Measurements from ENCODE around the gene ALX4. TPM values are rescaled to one million over a fixed set of nuclear protein-coding genes. Genes with fewer than 3 reads are reported as not detected.

The ALX4 gene
- total RNA-seq, 3 donors from 2014 or later (not counting 1 experiment from before 2014, with no cell fraction given): not detected

GRCh38 chr11:44264761-44265160, 45.2 kb downstream of the ALX4 start:
- no peak overlapping the region for H3K4me3 Mint-ChIP-seq
- no peaks in the 10 kb centered on the region for H3K27me3 ChIP-seq (ENCODE audit: control insufficient read depth, insufficient read depth, low read length)
- WGBS (ENCODE audit: insufficient coverage): 90% methylated on average over 22 of the region's 22 CpGs
- H3K27ac ChIP-seq (ENCODE audit: low read length): no peak overlapping the region
- H3K9me3 Mint-ChIP-seq: no peaks in the 10 kb centered on the region
- no peak for DNase-seq
- intact Hi-C loops (cut with micrococcal nuclease): no loop called here
- H3K36me3 ChIP-seq (ENCODE audit: control insufficient read depth, insufficient read depth, low read length): no peaks in the 10 kb centered on the region
- no peak for ATAC-seq
- H3K4me1 ChIP-seq (ENCODE audit: control insufficient read depth, insufficient read depth, low read length): no peaks in the 10 kb centered on the region
- no peak overlapping the region for H3K27ac Mint-ChIP-seq
- H3K4me3 ChIP-seq (ENCODE audit: low read length): no peak overlapping the region
- no peaks in the 10 kb centered on the region for H3K9me3 ChIP-seq (ENCODE audit: control insufficient read depth, insufficient read depth, low read length)
- H3K36me3 Mint-ChIP-seq: no peaks in the 10 kb centered on the region
- H3K4me1 Mint-ChIP-seq: peaks cover 0 to 8% of the 10 kb centered on the region in 2 donors
- TF ChIP-seq CTCF (IDR thresholded peaks at IDR 0.05): no peak
- H3K27me3 Mint-ChIP-seq (ENCODE audit: low read depth in 2 of 2): peaks cover 0 to 3% of the 10 kb centered on the region in 2 donors

- intact Hi-C loops (cut with micrococcal nuclease): no loop called here
- ATAC-seq (no peak), DNase-seq (no peak)
- no peak overlapping the region for H3K27ac Mint-ChIP-seq
- no peaks in the 10 kb centered on the region for H3K4me1 ChIP-seq (ENCODE audit: control insufficient read depth, insufficient read depth, low read length)
- TF ChIP-seq CTCF (IDR thresholded peaks at IDR 0.05): no peak
- H3K4me1 Mint-ChIP-seq: peaks cover 2 to 11% of the 10 kb centered on the region in 2 donors
- H3K4me3 ChIP-seq (ENCODE audit: low read length): no peak overlapping the region
- no peaks in the 10 kb centered on the region for H3K27me3 ChIP-seq (ENCODE audit: control insufficient read depth, insufficient read depth, low read length)
- no peak overlapping the region for H3K4me3 Mint-ChIP-seq
- H3K9me3 Mint-ChIP-seq: no peaks in the 10 kb centered on the region
- 91% methylated on average over 8 of the region's 8 CpGs for WGBS (ENCODE audit: insufficient coverage)
- no peaks in the 10 kb centered on the region for H3K36me3 ChIP-seq (ENCODE audit: control insufficient read depth, insufficient read depth, low read length)
- H3K9me3 ChIP-seq (ENCODE audit: control insufficient read depth, insufficient read depth, low read length): no peaks in the 10 kb centered on the region
- H3K27me3 Mint-ChIP-seq (ENCODE audit: low read depth in 2 of 2): peaks cover 0 to 3% of the 10 kb centered on the region in 2 donors
- no peak overlapping the region for H3K27ac ChIP-seq (ENCODE audit: low read length)
- no peaks in the 10 kb centered on the region for H3K36me3 Mint-ChIP-seq
Measured at GRCh38 chr11:44264438-44264749, 45.5 kb downstream of the ALX4 start.

GRCh38 chr11:44263738-44264437, 46.1 kb downstream of the ALX4 start:
- intact Hi-C loops (cut with micrococcal nuclease): no loop called here
- no peak overlapping the region for H3K4me3 Mint-ChIP-seq
- WGBS (ENCODE audit: insufficient coverage): 86% methylated on average over 20 of the region's 20 CpGs

More at GRCh38 chr11:44263738-44264437, 46.1 kb downstream of the ALX4 start:
- peaks cover 7 to 16% of the 10 kb centered on the region in 2 donors for H3K4me1 Mint-ChIP-seq
- Histone ChIP-seq H3K4me1 (ENCODE audit: control insufficient read depth, insufficient read depth, low read length) (peaks cover 5% of the 10 kb centered on the region), H3K27me3 (ENCODE audit: control insufficient read depth, insufficient read depth, low read length) (no peaks in the 10 kb centered on the region), H3K36me3 (ENCODE audit: control insufficient read depth, insufficient read depth, low read length) (no peaks in the 10 kb centered on the region), H3K9me3 (ENCODE audit: control insufficient read depth, insufficient read depth, low read length) (no peaks in the 10 kb centered on the region), H3K27ac (ENCODE audit: low read length) (no peak overlapping the region), H3K4me3 (ENCODE audit: low read length) (no peak overlapping the region)
- ATAC-seq (no peak), DNase-seq (no peak)
- peaks cover 0 to 3% of the 10 kb centered on the region in 2 donors for H3K27me3 Mint-ChIP-seq (ENCODE audit: low read depth in 2 of 2)
- no peak overlapping the region for H3K27ac Mint-ChIP-seq
- H3K36me3 Mint-ChIP-seq: no peaks in the 10 kb centered on the region
- H3K9me3 Mint-ChIP-seq: no peaks in the 10 kb centered on the region
- no peak for TF ChIP-seq CTCF (IDR thresholded peaks at IDR 0.05)
